ENCODE data around the gene MAD2L1BP. TPM values are rescaled to one million over a fixed set of nuclear protein-coding genes. Genes with fewer than 3 reads are reported as not detected.
A peak's percentile ranks its signal among the peaks of the same experiment; 100 is the strongest.

MAD2L1BP gene
- total and polyA plus RNA-seq, 2 of the 13 experiments (the other 11 are each of a cell fraction or from before 2014, with no cell fraction given) = 54.2 to 55.5 TPM

DNA sequence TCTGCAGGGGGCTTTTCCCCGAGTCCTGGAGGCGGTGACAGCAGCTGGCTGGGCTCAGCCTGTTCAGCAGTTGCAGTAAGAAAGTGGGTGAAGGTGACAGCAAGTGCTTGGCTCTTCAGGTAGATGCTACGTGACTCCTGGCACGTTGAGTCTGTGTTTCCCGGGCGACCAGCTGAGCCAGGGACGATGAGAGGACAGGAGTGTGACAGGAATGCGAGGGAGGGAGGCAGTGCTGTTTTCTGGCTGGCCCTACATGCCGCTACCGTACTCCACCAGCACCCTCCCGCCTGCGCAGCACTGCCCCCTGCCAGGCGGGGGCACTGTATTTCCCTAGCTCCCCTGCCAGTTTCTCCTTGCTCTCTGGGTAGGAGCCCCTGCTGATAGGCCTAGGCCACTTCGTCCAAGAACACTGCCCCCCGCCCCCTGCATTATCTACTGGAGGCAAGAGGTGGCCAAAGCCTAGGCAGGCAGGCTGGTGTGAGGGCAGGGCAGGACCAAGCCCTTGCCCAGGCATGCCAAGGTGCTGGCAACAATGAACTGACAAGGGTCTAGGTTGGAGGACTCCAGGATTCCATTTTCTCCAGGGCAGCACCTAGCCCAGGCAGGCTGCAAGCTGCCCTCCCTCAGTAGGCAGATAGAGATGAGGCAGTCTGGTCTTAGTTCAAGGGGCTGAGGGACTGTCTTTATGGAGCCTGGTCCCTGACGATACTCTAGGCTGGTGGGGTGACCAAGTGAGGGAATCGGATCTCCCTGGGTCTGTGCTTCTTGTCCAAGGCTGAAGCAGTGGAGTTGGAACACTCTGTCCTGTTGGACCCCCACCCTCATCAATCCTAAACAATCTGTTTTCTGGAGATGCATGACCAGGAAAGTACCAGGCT lies 32.8 kb downstream of the MAD2L1BP start (continued):
- TF ChIP-seq, protein P1, sequence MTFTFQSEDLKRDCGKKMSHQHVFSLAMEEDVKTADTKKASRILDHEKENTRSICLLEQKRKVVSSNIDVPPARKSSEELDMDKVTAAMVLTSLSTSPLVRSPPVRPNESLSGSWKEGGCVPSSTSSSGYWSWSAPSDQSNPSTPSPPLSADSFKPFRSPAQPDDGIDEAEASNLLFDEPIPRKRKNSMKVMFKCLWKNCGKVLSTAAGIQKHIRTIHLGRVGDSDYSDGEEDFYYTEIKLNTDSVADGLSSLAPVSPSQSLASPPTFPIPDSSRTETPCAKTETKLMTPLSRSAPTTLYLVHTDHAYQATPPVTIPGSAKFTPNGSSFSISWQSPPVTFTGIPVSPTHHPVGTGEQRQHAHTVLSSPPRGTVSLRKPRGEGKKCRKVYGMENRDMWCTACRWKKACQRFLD (CRISPR knock-in tag; IDR thresholded peaks at IDR 0.05; ENCODE audit: borderline replicate concordance) = no peak
- 0 out of 2 replicates have a peak, but pooled peaks have one; percentile 61 for TF ChIP-seq ZNF205 (CRISPR knock-in tag; IDR thresholded peaks at IDR 0.05)
- TF ChIP-seq ZBTB34 (CRISPR knock-in tag; IDR thresholded peaks at IDR 0.05) = peak; percentile 49; the same call in 1 of the 2 replicates
- TF ChIP-seq SMAD3 (CRISPR knock-in tag; IDR thresholded peaks at IDR 0.05) = no peak
- no peak for TF ChIP-seq ZNF678 (CRISPR knock-in tag; IDR thresholded peaks at IDR 0.05)
- no peak for TF ChIP-seq HMG20B (CRISPR knock-in tag; conservative IDR thresholded peaks at IDR 0.05)
- no peak for TF ChIP-seq RARG (CRISPR knock-in tag; IDR thresholded peaks at IDR 0.05; ENCODE audit: low read depth)
- peak; percentile 86 for TF ChIP-seq MEIS1 (CRISPR knock-in tag; IDR thresholded peaks at IDR 0.05; ENCODE audit: borderline replicate concordance)
- TF ChIP-seq PRMT3 (CRISPR knock-in tag; IDR thresholded peaks at IDR 0.05; ENCODE audit: borderline replicate concordance, low read depth) = peak; percentile 19; the same call in 1 of the 2 replicates
- no peak for TF ChIP-seq PRPF4 (IDR thresholded peaks at IDR 0.05; ENCODE audit: low read depth, low read length, poor library complexity, severe bottlenecking)
- peak; percentile 47 for TF ChIP-seq CEBPG (CRISPR knock-in tag; IDR thresholded peaks at IDR 0.05)
- TF ChIP-seq ZEB1 (IDR thresholded peaks at IDR 0.05; ENCODE audit: insufficient replicate concordance, low read depth) = no peak
- TF ChIP-seq TAF1 (CRISPR knock-in tag; IDR thresholded peaks at IDR 0.05) = 0 out of 2 replicates have a peak, but pooled peaks have one; percentile 29
- TF ChIP-seq, protein P2, sequence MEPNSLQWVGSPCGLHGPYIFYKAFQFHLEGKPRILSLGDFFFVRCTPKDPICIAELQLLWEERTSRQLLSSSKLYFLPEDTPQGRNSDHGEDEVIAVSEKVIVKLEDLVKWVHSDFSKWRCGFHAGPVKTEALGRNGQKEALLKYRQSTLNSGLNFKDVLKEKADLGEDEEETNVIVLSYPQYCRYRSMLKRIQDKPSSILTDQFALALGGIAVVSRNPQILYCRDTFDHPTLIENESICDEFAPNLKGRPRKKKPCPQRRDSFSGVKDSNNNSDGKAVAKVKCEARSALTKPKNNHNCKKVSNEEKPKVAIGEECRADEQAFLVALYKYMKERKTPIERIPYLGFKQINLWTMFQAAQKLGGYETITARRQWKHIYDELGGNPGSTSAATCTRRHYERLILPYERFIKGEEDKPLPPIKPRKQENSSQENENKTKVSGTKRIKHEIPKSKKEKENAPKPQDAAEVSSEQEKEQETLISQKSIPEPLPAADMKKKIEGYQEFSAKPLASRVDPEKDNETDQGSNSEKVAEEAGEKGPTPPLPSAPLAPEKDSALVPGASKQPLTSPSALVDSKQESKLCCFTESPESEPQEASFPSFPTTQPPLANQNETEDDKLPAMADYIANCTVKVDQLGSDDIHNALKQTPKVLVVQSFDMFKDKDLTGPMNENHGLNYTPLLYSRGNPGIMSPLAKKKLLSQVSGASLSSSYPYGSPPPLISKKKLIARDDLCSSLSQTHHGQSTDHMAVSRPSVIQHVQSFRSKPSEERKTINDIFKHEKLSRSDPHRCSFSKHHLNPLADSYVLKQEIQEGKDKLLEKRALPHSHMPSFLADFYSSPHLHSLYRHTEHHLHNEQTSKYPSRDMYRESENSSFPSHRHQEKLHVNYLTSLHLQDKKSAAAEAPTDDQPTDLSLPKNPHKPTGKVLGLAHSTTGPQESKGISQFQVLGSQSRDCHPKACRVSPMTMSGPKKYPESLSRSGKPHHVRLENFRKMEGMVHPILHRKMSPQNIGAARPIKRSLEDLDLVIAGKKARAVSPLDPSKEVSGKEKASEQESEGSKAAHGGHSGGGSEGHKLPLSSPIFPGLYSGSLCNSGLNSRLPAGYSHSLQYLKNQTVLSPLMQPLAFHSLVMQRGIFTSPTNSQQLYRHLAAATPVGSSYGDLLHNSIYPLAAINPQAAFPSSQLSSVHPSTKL (CRISPR knock-in tag; IDR thresholded peaks at IDR 0.05) = peak; percentile 69; the same call in 1 of the 2 replicates
- TF ChIP-seq PLSCR1 (CRISPR knock-in tag; IDR thresholded peaks at IDR 0.05; ENCODE audit: borderline replicate concordance) = no peak
- peak; percentile 52; the same call in 1 of the 2 replicates for TF ChIP-seq ZNF274 (CRISPR knock-in tag; IDR thresholded peaks at IDR 0.05)
- TF ChIP-seq, protein P3, sequence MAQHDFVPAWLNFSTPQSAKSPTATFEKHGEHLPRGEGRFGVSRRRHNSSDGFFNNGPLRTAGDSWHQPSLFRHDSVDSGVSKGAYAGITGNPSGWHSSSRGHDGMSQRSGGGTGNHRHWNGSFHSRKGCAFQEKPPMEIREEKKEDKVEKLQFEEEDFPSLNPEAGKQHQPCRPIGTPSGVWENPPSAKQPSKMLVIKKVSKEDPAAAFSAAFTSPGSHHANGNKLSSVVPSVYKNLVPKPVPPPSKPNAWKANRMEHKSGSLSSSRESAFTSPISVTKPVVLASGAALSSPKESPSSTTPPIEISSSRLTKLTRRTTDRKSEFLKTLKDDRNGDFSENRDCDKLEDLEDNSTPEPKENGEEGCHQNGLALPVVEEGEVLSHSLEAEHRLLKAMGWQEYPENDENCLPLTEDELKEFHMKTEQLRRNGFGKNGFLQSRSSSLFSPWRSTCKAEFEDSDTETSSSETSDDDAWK (CRISPR knock-in tag; IDR thresholded peaks at IDR 0.05) = no peak
- TF ChIP-seq AHR (CRISPR knock-in tag; IDR thresholded peaks at IDR 0.05) = no peak; the same call in 1 of the 2 replicates
- peak; percentile 80 for TF ChIP-seq ERF (CRISPR knock-in tag; IDR thresholded peaks at IDR 0.05)
- no peak for TF ChIP-seq ATF7 (IDR thresholded peaks at IDR 0.05)
- peak; percentile 83; the same call in 1 of the 2 replicates for TF ChIP-seq ATF7 (CRISPR knock-in tag; IDR thresholded peaks at IDR 0.05)
